ENCODE measurements around the gene WDR91. TPM values are rescaled to one million over a fixed set of nuclear protein-coding genes. Genes with fewer than 3 reads are reported as not detected.

The WDR91 gene
- polyA plus RNA-seq, 2 of the 4 experiments (the other 2 are of a cell fraction), result 5.1 to 5.3 TPM

DNA sequence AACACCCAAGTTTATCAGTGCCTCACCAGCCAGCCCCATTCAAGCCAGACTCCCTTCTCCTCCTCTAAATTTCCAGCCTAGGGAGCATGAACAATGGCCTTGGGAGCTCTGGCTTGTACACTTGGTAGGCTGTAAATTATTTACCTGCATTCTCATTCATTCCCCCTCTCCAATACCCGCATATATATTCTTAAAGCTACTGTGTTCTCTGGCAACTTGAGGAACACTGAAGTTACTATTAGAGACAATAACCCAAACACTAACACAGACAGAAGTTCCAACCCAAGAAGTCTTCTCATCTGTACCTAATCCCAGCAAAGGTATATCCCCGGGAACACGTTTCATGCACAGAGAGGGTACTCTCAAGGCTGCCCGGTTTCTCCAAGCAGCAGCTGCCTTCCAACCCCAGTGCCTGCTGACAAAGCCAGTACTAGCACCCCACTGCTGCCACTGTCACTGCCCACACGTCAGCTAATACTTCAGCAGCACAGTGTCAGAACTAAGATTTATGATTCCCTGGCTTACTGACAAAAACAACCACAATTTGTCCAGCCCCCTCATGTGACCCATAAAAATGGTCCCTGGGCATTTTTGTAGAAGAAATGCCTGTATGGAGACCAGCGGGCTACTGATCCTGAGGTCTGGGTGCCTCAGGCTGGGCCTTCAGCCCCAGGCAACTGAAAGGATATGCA is 3.1 kb downstream of the WDR91 start:
- no peak for DNase-seq (ENCODE audit: low read depth in 1 of 2, low spot score in 1 of 2)
- POLR2A ChIA-PET, result no interaction called here

DNA sequence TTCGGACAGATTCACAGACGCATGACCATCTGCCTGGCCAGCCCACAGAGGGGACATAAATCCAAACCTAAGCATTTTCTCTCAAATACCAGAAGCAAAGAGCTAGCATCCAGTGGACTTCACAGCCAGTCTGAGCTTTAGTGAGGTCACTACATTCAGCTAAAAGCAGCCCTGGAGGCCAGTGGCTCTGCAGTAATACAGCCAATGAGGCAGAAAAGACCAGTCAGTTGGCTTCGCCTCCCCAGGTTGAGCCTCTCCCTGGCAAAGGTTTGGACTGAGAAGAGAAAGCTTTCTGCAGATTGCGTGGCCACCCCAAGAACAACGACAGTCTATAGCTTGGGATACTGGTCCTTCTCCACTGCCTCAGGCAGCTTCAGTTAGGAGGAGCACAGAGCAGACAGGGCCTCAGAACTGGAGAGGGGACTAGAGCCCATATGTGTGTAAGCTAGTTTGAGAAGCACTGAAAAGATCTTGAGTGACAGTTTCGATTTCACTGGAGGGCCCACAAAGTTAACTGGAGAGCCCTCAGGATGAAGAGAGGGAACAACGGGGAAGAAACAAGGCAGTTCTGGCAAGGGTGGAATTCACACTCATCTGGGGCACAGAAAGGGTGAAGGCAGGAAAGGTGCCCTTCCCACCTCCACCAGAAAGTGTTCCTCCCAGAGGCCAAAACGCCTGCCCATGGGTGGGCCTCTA is 3.8 kb downstream of the WDR91 start:
- WGBS (ENCODE audit: missing lambda C conversion rate), result 79% methylated on average over 8 of the region's 8 CpGs
- POLR2A ChIA-PET, result no interaction called here

More for the DNA sequence above, 3.1 kb downstream of the WDR91 start:
- Histone ChIP-seq H3K27ac (no peak overlapping the region), H3K4me3 (no peak overlapping the region), H3K9me3 (no peaks in the 10 kb centered on the region), H3K4me2 (no peak overlapping the region), H3K4me1 (0 out of 3 replicates have a peak, but pooled peaks cover 10% of the 10 kb centered on the region)
- FAIRE-seq (no peak), ATAC-seq (no peak)
- 86% methylated on average over 6 of the region's 6 CpGs for WGBS (ENCODE audit: missing lambda C conversion rate)
- TF ChIP-seq NR3C1 (IDR thresholded peaks at IDR 0.05) (no peak), MAFK (IDR thresholded peaks at IDR 0.05; ENCODE audit: partially characterized antibody) (no peak), POLR2AphosphoS2 (conservative IDR thresholded peaks at IDR 0.05; ENCODE audit: low read length) (no peak), FOXS1 (CRISPR knock-in tag; IDR thresholded peaks at IDR 0.05) (no peak), TFCP2L1 (CRISPR knock-in tag; IDR thresholded peaks at IDR 0.05) (no peak), ZFP36 (IDR thresholded peaks at IDR 0.05; ENCODE audit: borderline replicate concordance, partially characterized antibody) (no peak), HOXB5 (CRISPR knock-in tag; IDR thresholded peaks at IDR 0.05) (no peak)
- TF ChIP-seq, protein P1, sequence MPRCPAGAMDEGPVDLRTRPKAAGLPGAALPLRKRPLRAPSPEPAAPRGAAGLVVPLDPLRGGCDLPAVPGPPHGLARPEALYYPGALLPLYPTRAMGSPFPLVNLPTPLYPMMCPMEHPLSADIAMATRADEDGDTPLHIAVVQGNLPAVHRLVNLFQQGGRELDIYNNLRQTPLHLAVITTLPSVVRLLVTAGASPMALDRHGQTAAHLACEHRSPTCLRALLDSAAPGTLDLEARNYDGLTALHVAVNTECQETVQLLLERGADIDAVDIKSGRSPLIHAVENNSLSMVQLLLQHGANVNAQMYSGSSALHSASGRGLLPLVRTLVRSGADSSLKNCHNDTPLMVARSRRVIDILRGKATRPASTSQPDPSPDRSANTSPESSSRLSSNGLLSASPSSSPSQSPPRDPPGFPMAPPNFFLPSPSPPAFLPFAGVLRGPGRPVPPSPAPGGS (IDR thresholded peaks at IDR 0.05), result no peak
- TF ChIP-seq, protein P2, sequence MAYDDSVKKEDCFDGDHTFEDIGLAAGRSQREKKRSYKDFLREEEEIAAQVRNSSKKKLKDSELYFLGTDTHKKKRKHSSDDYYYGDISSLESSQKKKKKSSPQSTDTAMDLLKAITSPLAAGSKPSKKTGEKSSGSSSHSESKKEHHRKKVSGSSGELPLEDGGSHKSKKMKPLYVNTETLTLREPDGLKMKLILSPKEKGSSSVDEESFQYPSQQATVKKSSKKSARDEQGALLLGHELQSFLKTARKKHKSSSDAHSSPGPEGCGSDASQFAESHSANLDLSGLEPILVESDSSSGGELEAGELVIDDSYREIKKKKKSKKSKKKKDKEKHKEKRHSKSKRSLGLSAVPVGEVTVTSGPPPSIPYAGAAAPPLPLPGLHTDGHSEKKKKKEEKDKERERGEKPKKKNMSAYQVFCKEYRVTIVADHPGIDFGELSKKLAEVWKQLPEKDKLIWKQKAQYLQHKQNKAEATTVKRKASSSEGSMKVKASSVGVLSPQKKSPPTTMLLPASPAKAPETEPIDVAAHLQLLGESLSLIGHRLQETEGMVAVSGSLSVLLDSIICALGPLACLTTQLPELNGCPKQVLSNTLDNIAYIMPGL (CRISPR knock-in tag; IDR thresholded peaks at IDR 0.05; ENCODE audit: borderline replicate concordance), result no peak
- CTCF ChIA-PET, result interaction anchor here (1.1 kb wide), 1 partner anchor 10 kb away, joined by 4 read pairs; no protein-coding TSS in a partner anchor

More for the DNA sequence above, 3.8 kb downstream of the WDR91 start:
- CTCF ChIA-PET, result interaction anchor here (0.9 to 1.1 kb wide), 2 partner anchors 9 to 128 kb away, joined by 3 to 4 read pairs; no protein-coding TSS in a partner anchor
- TF ChIP-seq, protein P3, sequence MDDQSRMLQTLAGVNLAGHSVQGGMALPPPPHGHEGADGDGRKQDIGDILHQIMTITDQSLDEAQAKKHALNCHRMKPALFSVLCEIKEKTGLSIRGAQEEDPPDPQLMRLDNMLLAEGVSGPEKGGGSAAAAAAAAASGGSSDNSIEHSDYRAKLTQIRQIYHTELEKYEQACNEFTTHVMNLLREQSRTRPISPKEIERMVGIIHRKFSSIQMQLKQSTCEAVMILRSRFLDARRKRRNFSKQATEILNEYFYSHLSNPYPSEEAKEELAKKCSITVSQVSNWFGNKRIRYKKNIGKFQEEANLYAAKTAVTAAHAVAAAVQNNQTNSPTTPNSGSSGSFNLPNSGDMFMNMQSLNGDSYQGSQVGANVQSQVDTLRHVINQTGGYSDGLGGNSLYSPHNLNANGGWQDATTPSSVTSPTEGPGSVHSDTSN (IDR thresholded peaks at IDR 0.05), result no peak
- TF ChIP-seq, protein P4, sequence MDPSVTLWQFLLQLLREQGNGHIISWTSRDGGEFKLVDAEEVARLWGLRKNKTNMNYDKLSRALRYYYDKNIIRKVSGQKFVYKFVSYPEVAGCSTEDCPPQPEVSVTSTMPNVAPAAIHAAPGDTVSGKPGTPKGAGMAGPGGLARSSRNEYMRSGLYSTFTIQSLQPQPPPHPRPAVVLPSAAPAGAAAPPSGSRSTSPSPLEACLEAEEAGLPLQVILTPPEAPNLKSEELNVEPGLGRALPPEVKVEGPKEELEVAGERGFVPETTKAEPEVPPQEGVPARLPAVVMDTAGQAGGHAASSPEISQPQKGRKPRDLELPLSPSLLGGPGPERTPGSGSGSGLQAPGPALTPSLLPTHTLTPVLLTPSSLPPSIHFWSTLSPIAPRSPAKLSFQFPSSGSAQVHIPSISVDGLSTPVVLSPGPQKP (IDR thresholded peaks at IDR 0.05; ENCODE audit: low read depth, low read length), result no peak
- TF ChIP-seq KDM1A (IDR thresholded peaks at IDR 0.05; ENCODE audit: low read depth), result no peak
- TF ChIP-seq RNF2 (IDR thresholded peaks at IDR 0.05; ENCODE audit: borderline replicate concordance, low read depth), result no peak
- no peak for TF ChIP-seq TP53 (CRISPR knock-in tag; IDR thresholded peaks at IDR 0.05)
- TF ChIP-seq JUNB (IDR thresholded peaks at IDR 0.05), result no peak
- TF ChIP-seq TFCP2L1 (CRISPR knock-in tag; IDR thresholded peaks at IDR 0.05), result no peak
- no peak for TF ChIP-seq CHD2 (IDR thresholded peaks at IDR 0.05; ENCODE audit: low read length, partially characterized antibody)
- no peak for TF ChIP-seq EHMT2 (IDR thresholded peaks at IDR 0.05; ENCODE audit: low read depth)
- TF ChIP-seq NPAS2 (CRISPR knock-in tag; IDR thresholded peaks at IDR 0.05; ENCODE audit: borderline replicate concordance), result no peak
- TF ChIP-seq RAD21 (conservative IDR thresholded peaks at IDR 0.05 in 1 of 2, IDR thresholded peaks at IDR 0.05 in 1 of 2), result no peak
- no peak for TF ChIP-seq MYC (IDR thresholded peaks at IDR 0.05; ENCODE audit: borderline replicate concordance, low read length)
- TF ChIP-seq RCOR1 (IDR thresholded peaks at IDR 0.05; ENCODE audit: low read depth, low read length), result no peak
- no peak for TF ChIP-seq FOXS1 (CRISPR knock-in tag; IDR thresholded peaks at IDR 0.05)
- no peak for TF ChIP-seq ZC3H11A (IDR thresholded peaks at IDR 0.05)
- no peak for TF ChIP-seq CBX8 (IDR thresholded peaks at IDR 0.05)
- TF ChIP-seq HEYL (CRISPR knock-in tag; IDR thresholded peaks at IDR 0.05), result no peak
- TF ChIP-seq CBX2 (IDR thresholded peaks at IDR 0.05; ENCODE audit: borderline replicate concordance, low read depth), result no peak
- TF ChIP-seq PHF8 (IDR thresholded peaks at IDR 0.05; ENCODE audit: borderline replicate concordance, low read depth), result no peak
- no peak for TF ChIP-seq POLR2AphosphoS2 (conservative IDR thresholded peaks at IDR 0.05; ENCODE audit: low read length)
- DNase-seq (ENCODE audit: low read depth in 1 of 2, low spot score in 1 of 2) (no peak), FAIRE-seq (no peak), ATAC-seq (no peak)
- H3K4me2 ChIP-seq, result no peak overlapping the region
- H3K4me1 ChIP-seq, result 0 out of 3 replicates have a peak, but pooled peaks cover 10% of the 10 kb centered on the region
- no peak overlapping the region for H3K4me3 ChIP-seq
- H3K9me3 ChIP-seq, result no peaks in the 10 kb centered on the region
- no peak overlapping the region for H3K27ac ChIP-seq
